OCI-M1 (cell line): ENCODE results near the gene NLRC3.

Experiments used
- DNase-seq: peaks from one replicate; lab custom pipeline; 2025; lab: John Stamatoyannopoulos, UW

The NLRC3 gene

GRCh38 chr16:3578610-3579551 lies 1.7 kb upstream of the NLRC3 start:
- DNase-seq = no peak

- no peak for DNase-seq
Observed at GRCh38 chr16:3578121-3578520, 918 bp upstream of the NLRC3 start.

DNA sequence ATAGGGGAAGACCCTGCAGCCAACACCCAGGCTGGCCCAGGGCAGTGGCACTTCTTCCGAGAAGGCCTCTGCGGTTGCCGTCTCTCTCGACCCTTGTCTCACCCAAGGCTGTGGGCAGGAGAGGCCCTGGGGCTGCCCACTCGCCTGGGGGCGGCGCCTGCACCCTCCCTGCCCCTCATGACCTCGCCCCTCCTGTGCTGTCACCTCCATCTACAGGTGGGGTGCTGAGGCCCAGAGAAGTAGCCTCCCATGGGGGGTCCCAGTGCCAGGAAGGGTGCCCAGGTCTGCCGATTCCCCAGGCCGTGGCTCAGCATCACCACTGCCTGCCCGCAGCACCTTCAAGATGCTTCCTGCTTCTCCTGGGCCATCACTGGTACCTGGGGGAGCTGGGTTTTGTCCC lies 992 bp downstream of the NLRC3 start:
- no peak for DNase-seq

DNA sequence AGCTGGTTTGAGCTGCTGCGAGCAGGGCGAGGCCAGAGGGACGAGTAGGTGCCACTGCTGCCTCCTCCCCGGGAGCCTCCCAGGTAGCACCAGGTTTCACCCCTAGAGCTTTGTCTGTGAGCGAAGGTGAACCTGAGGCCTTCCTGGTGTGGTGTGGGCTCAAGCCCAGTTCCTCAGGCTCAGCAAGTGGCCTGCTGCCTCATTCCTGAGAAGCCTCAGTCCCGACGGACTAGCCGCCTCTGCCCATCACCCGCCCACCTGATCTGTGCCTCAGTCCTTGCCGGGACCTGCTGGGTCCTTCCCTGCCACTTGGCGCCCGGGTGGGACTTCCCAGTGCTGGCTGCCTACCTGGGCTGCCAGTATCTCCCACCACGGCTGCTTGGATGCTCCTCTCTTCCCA lies 1.7 kb downstream of the NLRC3 start:
- no peak for DNase-seq

DNA sequence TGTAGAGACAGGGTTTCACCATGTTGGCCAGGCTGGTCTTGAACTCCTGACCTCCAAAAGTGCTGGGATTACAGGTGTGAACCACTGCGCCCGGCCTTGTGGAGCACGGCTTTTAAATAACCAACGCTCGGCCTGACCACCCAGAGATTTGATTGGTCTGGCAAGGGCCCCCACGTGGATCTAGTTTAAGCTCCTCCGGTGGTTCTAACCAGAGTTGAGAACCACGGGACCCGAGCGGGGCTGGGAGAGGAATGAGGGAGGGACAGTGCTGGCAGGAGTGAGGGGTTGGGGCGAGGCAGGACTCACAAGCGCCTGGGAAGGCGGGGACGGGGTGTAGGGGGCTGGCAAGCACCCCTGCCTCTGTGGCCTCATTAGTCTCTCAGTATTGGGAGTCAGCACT lies 3.0 kb downstream of the NLRC3 start:
- no peak for DNase-seq

DNA sequence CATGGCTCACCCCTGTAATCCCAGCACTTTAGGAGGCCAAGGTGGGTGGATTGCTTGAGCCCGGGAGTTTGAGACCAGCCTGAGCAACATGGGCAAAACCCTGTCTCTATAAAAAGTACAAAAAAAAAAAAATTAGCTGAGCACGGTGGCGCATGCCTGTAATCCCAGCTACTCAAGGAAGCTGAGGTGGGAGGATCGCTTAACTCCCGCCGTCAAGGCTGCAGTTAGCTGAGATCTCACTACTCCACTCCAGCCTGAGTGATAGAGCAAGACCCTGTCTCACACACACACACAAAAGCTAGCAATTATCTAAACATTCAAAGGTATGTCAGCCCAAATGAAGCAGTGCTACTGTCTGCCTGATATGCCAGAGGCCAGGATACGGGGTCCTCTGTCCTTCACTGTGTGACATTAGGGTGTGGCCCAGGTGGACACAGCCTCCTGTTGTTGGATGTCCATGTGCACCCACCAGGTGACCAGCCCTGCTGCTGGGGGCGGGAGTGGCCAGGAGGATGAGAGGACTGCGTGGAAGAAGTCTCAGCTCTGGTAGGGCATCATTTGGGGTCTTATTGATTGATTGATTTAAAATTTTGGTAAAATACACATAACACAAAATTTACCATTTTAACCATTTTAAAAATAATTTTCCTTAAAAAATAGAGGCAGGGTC lies 3.9 kb downstream of the NLRC3 start:
- no peak for DNase-seq

GRCh38 chr16:3570420-3571062 lies 6.7 kb downstream of the NLRC3 start:
- DNase-seq = no peak

DNA sequence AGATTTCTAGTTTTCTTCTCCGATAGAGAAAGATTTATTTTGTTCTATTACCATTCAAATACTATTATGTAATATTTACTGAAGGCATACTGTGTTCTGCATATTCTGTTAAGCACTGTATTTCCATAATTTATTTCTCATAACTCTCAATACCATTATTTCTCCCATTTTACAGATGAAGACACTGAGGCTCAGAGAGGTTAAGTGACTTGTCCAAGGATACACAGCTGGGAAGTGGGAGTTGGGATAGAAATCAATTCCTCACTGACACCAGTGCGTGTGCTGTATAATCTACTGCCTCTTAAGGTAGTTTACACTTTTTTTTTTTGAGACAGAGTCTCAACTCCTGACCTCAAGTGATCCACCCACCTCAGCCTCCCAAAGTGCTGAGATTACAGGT lies 7.4 kb downstream of the NLRC3 start:
- DNase-seq = no peak

DNA sequence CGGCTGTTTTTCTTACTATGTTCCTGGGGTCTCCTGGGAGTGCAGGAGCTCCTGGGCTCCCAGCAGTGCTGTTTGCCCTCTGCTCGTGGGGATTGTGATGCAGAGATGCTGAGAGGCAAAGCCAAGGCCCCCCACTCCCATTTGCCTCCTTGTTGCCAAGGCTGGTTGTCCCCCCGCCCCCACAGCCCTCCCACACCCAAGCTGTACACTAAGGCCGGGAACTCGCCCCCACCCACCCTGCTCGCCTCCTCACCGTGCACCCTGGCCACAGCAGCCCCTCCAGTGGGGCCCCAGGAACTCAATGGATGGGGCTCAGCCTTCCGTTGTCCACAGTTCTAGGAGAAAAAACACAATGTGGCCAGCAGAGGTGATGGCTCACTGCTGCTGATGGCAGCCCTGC lies 10.2 kb downstream of the NLRC3 start:
- DNase-seq = no peak

GRCh38 chr16:3564889-3565141 lies 12.4 kb downstream of the NLRC3 start:
- DNase-seq = no peak

- no peak for DNase-seq
Observed at GRCh38 chr16:3564130-3564888, 12.9 kb downstream of the NLRC3 start.

GRCh38 chr16:3562914-3563480 lies 14.2 kb downstream of the NLRC3 start:
- DNase-seq = no peak

- DNase-seq = no peak
Observed at GRCh38 chr16:3561626-3562025, 15.6 kb downstream of the NLRC3 start.

GRCh38 chr16:3554351-3554928 lies 22.8 kb downstream of the NLRC3 start:
- DNase-seq = no peak

- DNase-seq = no peak
Observed at GRCh38 chr16:3553138-3553923, 23.9 kb downstream of the NLRC3 start.

- DNase-seq = no peak
Observed at GRCh38 chr16:3550851-3551847, 26.1 kb downstream of the NLRC3 start.

GRCh38 chr16:3549906-3550305 lies 27.3 kb downstream of the NLRC3 start:
- DNase-seq = no peak

DNA sequence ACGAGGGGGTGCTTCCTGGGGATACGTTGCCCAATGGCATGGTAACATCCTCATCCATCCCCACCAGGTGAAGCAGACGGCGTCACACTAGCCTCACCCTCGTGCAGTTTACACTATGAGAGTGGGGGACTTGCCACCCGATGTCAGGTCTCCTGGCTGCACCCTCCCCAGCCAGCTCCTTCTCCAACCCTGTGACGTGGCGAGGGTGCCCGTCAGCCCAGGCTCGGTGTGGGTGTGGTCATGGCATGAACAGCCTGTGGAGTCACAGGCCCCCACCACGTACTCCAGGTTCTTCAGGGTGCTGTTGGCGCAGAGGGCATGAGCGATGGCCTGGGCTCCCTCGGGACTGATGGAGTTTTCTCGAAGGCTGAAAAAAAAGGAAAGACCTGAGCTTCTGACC lies 28.3 kb downstream of the NLRC3 start:
- DNase-seq = no peak

DNA sequence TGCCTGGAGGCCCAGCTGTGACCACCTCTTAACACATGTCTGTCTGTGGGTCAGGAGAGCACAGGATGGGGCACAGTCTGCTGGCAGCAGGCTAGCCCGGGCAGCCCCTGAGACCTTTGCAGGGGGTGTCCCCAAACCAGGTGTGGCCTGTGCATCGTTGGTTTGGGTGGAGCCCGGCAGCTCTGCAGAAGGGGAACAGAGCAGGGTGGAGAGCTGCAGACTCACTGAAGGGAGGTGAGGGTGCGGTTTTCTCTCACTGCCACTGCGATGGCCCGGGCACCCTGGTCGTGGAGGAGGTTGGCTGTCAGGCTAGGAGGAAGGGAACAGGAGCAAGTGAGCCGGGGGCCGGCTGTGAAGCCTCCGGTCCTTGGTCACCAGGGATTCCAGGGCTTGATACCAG lies 28.8 kb downstream of the NLRC3 start:
- no peak for DNase-seq
